Breast epithelium (tissue), 3 donors: ENCODE results near the gene SCFD1.

Experiments
- CTCF ChIP-seq, 3 donors: fragments of 450-650 bp; IDR thresholded peaks; one replicate each; pipeline ENCODE4 v1.5.1; 2016 to 2017; ENCODE audit warnings: antibody characterized with exemption in 3 of 3, mild to moderate bottlenecking in 3 of 3, moderate library complexity in 3 of 3
- POLR2A ChIP-seq: fragments of 450-650 bp; IDR thresholded peaks from one replicate; pipeline ENCODE4 v1.6.1; 2016; ENCODE audit warnings: antibody characterized with exemption, mild to moderate bottlenecking, moderate library complexity
- POLR2AphosphoS5 ChIP-seq, 3 donors: sonication (generic); formaldehyde crosslinking; IDR thresholded peaks; one replicate each; pipeline ENCODE4 v1.6.1; 2017; ENCODE audit warnings: antibody characterized with exemption in 3 of 3

GRCh38 chr14:30584058-30584630 lies 38.0 kb upstream of the SCFD1 start:
- TF ChIP-seq CTCF (IDR thresholded peaks at IDR 0.05) (no peak), POLR2A (no peak), POLR2AphosphoS5 (IDR thresholded peaks at IDR 0.05) (no peak)
